Measurements from ENCODE around the gene ACER1. TPM values are rescaled to one million over a fixed set of nuclear protein-coding genes. Genes with fewer than 3 reads are reported as not detected.

The ACER1 gene
- total RNA-seq, 1 donor from 2014 or later: 0.18 TPM

DNA sequence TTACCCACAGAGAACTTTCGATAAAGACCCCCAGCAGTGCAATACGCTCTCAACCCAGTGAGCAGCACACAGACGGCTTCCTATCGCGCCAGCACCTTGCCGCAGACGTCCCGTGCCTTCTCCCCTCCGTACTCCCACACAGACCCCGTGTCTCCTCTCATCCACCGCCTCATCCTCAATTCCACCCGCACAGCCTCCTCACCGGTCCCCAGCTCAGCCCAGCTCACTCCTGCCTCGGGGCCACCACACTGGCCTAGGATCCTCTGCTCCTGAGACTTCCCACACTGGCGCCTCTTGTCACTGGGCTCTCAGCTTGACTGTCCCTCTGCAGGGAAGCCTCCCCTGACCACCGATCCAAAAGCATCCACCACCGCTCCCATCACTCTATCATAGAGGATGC is 62.6 kb downstream of the ACER1 start:
- intact Hi-C loops (cut with micrococcal nuclease): no loop called here

DNA sequence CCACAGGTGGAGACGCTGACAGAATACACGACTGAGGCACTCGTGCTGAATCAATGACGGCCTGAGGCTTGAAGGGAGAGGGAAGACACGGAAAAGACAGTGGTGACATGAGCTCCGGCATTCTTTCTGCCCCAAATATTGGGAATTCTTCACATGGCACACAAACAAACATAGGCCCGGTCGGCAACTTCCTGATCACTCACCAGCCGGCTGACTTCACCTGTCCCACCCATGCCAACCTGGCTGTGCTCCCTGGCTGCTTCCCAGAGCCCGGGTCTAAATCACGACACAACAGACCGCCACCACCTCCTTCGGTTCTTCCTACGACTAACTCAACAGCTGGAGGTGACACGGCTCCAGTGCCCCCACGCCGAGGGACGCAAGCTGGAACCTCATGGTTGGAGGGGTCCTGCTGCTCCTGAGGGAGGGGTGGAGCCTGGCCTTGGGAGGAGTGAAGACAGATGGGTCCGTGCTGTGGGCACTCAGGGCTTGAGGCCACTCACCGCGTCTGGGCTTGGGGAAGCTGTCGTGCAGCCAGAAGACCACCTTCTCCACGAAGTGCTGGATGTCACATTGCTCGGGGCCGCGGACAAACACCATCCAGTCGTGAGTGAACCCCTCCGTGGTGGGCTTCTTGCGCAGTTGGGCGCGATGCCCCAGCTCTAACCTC is 63.2 kb downstream of the ACER1 start:
- intact Hi-C loops (cut with micrococcal nuclease): no loop called here

DNA sequence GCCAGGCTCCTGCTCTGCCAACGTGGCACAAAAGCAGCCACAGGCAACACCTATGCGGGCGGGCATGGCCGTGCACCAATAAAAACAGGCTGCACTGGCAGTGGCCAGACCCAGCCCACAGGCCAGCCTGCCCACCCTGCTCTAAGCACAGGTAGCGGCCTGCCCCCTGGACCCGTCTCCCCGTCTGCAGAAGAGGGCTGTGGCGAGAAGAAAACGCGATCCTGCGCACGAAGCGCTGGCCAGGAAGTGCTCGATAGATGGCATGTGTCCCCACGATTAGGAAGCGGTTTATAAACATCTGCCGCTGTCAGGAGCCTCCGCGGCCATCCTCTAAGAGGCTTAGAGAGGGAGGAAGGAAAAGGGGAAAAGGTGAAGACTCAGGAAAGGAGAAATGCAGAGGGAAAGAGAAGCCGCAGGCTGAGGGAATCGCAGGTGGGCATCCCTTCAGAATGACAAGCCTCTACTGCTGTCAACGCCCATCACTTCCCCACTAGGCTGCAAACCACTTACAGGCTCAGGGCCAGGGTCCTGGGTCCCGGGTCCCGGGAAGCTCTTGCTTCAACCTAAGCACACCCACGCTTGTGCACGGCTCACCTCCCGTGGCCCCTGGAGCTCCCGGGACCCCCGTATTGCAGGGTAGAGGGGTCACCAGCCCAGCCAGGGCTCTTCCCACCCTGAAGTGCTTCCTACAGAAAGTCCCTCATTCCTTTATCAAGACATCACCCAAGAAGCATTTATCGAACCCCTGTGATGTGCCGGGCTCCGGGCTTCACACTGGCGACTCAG is 64.1 kb downstream of the ACER1 start:
- intact Hi-C loops (cut with micrococcal nuclease): no loop called here

DNA sequence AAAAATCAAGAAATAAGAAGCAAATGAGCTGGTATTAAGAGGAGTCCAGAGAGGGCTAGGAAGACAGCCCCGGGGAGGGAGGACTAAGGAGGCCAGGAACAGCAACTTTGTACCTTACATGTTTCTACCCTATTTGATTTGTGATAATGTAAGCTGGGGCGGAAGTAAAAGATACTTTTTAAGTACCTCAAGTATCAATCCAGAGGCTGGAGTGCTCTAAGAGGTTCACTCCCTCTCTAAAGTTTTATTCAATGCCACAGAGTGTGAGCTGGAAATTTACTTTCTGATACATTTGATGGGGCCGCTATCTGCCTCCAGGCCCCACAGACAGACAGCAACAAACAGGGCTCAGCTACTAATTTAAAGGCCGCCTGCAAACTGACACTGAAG is 65.0 kb downstream of the ACER1 start:
- intact Hi-C loops (cut with micrococcal nuclease): no loop called here

DNA sequence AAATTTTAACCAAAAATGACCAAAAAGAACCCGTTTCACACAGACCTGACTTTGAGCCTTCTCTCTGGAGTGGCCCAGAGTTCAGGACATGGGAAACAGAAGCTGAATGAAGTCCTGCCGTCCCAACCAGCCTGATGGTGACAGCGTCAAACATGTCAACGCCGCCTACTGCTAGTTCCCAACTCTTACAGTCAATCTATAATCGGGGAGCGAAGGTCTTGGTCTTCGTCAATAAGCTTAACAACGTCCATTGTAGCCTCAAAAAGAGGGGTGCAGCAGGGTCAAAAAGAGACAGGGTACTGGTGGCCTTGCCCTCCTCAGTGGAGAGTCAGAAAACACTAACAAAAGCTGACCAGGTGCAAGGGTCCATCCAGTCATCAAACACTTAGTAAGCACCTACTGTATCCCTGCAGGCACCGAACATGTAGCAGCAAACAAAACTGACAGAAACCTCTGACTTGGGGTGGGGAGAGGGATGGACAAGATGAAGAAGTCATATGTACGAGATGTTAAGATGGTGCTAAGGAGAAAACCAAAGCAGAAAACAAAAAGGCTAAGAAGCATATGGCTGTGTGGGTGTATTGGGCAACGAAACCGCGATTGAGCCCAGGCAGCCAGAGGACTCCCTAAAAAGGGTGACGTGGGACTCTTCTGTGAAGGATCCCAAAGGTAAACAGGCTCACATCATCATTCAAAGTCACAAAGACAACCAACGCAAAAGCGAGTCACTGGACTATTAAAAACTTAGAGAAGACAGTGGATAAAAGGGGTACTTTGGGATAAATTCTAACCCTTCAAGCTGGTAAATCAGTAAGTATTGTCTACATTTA is 65.6 kb downstream of the ACER1 start:
- intact Hi-C loops (cut with micrococcal nuclease): no loop called here

DNA sequence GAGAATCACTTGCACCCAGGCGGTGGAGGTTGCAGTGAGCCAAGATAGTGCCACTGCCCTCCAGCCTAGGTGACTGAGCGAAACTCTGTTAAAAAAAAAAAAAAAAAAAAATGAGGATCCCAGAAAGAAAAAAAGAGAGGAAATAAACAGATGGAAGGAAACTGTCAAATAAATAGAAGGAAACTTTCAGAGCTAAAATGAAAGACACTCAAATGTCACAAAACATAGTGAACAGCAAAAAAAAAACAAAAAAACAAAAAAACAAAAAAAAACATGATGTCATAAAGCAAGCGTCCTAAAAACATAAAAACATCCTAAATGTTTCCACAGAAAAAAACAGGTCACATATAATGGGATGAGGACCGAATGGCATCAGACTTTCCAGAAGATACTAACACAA is 68.6 kb downstream of the ACER1 start:
- intact Hi-C loops (cut with micrococcal nuclease): no loop called here

DNA sequence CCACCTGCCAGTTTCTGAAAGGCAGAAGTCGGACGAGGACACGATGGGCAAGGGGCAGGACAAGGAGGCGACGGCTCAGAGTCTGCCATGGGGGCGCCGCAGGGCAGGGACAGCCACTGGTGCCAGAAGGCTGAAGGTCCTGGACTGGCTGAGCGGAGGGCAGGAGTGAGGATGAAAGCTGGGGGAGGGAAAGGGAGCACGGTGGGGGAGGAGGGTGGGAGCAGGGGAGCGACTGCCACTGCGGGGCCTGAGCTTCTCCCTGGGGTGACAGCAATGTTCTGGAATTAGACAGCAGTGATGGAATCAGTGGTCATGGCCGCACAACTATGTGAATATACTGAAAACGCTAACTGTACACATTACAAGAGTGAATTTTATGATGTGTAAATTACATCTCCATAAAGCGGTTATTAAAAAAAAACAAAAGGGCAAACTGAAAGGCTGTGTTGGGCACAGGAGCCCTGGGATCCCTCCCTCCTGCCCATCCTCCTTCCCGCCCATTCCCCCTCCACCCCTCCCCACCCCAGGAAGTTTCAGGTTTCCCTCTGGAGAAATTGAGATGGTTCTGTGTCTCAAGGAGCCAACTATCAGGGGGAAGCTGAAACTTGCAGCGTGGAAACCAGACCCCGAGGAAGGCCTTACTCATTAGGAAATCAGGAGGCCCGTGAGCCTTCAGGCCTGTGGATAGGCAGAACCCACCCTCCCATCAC is 69.5 kb downstream of the ACER1 start:
- intact Hi-C loops (cut with micrococcal nuclease): no loop called here

DNA sequence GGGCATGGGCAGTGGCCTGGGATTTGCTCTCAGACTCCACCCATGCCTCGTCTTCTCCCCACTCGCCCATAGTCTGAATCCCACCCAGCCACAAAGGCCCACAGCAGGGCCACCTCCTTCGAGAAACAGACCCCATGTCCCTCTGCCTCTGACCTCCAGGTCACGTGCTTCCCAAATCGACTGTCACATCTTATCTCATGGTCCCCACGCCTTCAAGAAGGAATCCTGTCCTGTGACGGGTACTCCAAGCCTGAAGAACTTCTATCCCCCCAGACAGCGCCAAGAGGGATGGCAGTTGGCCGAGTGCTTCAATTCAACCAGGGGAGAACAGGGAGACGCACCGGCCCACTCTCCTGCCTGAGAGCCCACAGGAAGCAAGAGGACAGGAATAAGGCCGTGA is 70.1 kb downstream of the ACER1 start:
- intact Hi-C loops (cut with micrococcal nuclease): no loop called here

DNA sequence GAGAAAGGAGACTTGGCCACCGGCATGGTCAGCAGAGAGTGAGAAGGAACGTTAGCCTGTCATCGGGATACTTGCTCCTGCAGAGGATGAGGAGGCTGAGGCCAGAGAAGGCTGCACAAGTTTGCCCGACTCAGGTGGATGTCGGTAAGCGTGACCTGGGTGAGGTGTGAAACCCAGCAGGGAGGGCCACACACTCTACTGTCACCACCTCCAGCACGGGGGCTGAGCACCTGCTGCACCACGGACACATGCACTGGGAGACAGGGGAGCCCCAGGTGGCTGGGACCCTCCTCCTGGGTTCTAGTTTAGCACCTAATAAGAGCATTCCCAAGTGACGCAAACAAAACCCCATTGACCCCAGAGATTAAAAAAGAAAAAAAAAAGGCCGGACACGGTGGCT is 70.9 kb downstream of the ACER1 start:
- intact Hi-C loops (cut with micrococcal nuclease): no loop called here

DNA sequence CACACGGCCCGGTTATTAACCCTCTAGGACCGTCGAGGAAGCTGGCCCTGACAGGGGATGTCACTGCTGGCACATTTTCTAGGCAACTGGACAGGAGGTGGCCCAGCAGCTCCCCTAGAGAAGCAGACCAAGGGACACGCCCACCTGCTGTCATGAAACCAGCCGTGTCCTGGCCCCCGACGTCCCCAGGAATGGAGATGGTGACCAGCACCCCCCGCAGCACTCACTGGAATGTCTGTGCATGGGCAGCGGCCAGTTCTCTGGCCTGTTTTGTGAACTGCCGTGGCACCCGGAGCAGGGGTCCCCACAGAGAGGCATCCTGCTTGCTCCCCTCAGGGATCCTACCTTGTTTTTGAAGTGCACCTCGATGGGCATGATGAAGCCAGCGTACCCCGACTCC is 71.5 kb downstream of the ACER1 start:
- intact Hi-C loops (cut with micrococcal nuclease): no loop called here

DNA sequence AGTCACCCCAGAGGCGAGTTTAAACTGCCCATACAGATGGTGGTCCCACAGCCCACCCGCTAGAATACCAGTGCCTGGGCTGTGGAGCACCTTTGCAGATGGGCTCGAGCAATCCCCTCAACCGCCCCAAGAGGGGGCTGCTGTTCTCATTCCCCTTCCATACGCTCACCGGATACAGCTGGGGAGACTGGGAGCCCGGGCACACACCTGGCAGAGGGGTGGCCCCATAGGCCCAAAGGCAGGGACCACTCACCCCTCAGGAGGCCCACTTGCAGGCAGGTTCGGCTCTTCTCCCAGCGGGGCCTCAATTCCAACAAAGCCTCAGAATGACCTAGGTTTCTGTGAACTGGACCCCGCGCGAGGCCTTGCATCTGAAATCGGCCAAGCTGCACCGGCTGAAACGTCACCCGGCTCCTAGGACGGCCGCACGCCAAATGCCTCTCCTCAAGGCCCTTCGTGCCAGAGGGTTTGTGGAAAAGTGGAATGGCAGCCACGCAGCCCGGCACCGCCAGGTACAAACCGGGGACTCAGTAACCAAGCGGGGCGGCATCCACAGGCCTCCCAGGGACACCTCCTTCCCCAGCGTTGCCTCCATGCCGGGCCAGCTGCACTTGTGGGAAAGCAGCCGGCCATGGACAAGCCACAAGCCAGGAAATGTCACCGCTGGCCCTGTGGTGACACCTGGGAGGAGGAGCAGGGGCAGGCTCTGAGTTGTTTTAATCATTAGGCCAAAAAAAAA is 72.3 kb downstream of the ACER1 start:
- intact Hi-C loops (cut with micrococcal nuclease): no loop called here

DNA sequence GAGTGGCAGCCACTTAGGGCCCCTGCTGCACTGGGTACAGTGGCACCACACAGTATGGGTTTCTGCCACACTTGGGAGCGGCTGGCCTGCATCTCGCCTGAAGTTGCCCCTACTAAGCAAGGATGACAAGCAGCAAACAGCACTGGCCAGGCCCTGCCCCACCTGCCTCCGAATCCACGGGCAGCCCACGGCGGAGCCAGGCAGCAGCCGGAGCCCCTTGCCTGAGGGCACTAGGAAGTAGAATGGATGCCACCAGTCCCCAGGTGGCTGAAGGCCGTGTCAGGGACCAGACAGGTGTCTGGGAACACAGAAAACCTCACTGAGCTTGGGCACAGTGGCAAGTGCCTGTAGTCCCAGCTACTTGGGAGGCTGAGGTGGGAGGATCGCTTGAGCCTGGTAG is 73.0 kb downstream of the ACER1 start:
- intact Hi-C loops (cut with micrococcal nuclease): no loop called here

DNA sequence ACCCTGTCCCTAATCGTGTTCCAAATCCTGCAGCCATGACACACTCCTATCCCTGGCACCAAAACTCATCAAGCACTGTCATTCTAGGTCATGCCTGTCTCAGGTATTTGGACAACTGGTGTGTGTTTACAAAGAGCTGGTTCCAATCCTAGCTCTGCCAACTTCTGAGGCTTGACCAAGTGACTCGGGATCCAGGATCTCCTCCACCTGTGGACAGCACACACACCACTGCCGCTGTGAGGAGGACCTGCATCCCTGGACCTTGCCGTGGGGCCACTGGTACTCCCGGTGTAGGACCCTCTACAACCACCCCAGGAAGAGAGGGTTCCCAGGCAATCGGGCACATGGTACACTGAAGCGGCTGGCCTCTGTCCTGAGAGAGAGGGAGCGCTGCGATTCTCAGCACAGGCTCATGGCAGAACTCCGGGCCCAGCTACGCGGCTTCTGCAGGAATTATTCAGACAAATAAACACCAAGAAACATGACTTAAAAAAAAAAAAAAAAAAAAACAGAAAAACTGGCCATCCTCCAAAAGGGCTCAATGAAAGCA is 74.0 kb downstream of the ACER1 start:
- intact Hi-C loops (cut with micrococcal nuclease): no loop called here

DNA sequence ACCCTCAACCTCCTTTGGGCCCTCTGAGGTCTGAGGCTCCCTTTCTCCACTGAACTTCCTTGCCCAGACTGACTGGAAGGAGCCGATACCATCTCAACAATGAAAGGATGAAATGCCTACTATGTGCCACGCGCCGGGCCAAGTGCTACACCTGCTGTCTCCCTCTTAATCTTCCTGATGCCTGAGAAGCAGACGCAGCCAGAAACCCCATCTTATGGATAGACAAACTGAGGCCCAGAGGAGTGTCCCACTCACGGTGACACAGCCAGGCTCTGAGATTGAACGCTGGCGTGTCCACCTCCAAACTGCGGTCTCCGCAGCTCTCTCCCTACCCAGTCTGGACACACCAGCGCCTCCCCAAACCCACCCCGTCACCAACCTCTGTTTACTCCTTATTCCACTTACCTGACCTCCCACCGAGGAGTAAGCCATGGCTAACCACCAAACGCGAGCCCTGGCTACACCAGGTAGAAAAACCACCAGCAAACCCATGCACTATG is 74.5 kb downstream of the ACER1 start:
- intact Hi-C loops (cut with micrococcal nuclease): no loop called here

Other genes with a start within 250 kb of the ACER1 start
- 7.3 and 8.1 TPM in 2 replicates for gene RFX2, start 223.1 kb downstream of the ACER1 start, total RNA-seq
- gene ACSBG2, start 197.9 kb downstream of the ACER1 start, total RNA-seq: not detected in 2 replicates
- 47.1 and 53.2 TPM in 2 replicates for gene MLLT1, start 53.6 kb downstream of the ACER1 start, total RNA-seq
- gene CLPP, start 27.9 kb upstream of the ACER1 start, total RNA-seq: 117 and 126 TPM in 2 replicates
- 32.2 and 34.1 TPM in 2 replicates for gene ALKBH7, start 39.2 kb upstream of the ACER1 start, total RNA-seq
- gene PSPN, start 42.3 kb upstream of the ACER1 start, total RNA-seq: 1.9 and 2.1 TPM in 2 replicates
- 60.9 and 63.2 TPM in 2 replicates for gene GTF2F1, start 59.6 kb upstream of the ACER1 start, total RNA-seq
- 320 and 324 TPM in 2 replicates for gene KHSRP, start 91.2 kb upstream of the ACER1 start, total RNA-seq
- 0.16 and 0.23 TPM in 2 replicates for gene SLC25A41, start 100.2 kb upstream of the ACER1 start, total RNA-seq
- 18.8 and 21.0 TPM in 2 replicates for gene SLC25A23, start 126.2 kb upstream of the ACER1 start, total RNA-seq
- gene CRB3, start 130.7 kb upstream of the ACER1 start, total RNA-seq: 0.32 and 0.55 TPM in 2 replicates
- gene DENND1C, start 148.2 kb upstream of the ACER1 start, total RNA-seq: 90.0 and 94.3 TPM in 2 replicates
- gene TUBB4A, start 168.7 kb upstream of the ACER1 start, total RNA-seq: 5.9 and 6.2 TPM in 2 replicates
- gene TNFSF9, start 197.4 kb upstream of the ACER1 start, total RNA-seq: 1.6 and 2.0 TPM in 2 replicates